Muscle of leg (tissue), 11 donors: ENCODE results near the gene TTN. TPM values are rescaled to one million over a fixed set of nuclear protein-coding genes. Genes with fewer than 3 reads are reported as not detected.
A peak's percentile ranks its signal among the peaks of the same experiment; 100 is the strongest.

Source experiments
- DNase-seq: peaks from one replicate; pipeline ENCODE4 v3.0.0; 2013
- H3K27ac ChIP-seq: one replicate; pipeline ENCODE4 v1.5.1; 2013; ENCODE audit warnings: mild to moderate bottlenecking, low read length, control low read depth
- H3K27me3 ChIP-seq: one replicate; pipeline ENCODE4 v1.6.1; 2013; ENCODE audit warnings: low read length; ENCODE audit not compliant: control insufficient read depth, insufficient read depth
- H3K36me3 ChIP-seq: one replicate; pipeline ENCODE4 v1.6.1; 2013; ENCODE audit warnings: low read length; ENCODE audit not compliant: control insufficient read depth, insufficient read depth
- H3K4me1 ChIP-seq: one replicate; pipeline ENCODE4 v1.6.1; 2013; ENCODE audit warnings: low read length; ENCODE audit not compliant: control insufficient read depth, insufficient read depth
- H3K4me3 ChIP-seq: one replicate; pipeline ENCODE4 v1.5.1; 2013; ENCODE audit warnings: low read length, control low read depth
- H3K9me3 ChIP-seq: replicated peaks from 2 replicates; pipeline ENCODE4 v1.6.1; 2013; ENCODE audit warnings: low read depth, low read length; ENCODE audit not compliant: control insufficient read depth
- WGBS: methylation state at CpG from one replicate; pipeline ENCODE4 v1.1.5; 2013; ENCODE audit warnings: missing lambda C conversion rate; ENCODE audit not compliant: insufficient coverage; 5-methylcytosine and 5-hydroxymethylcytosine counted together
- polyA plus RNA-seq, 8 donors: library from polyadenylated mRNA; unstranded; fragments of 120-200 nt; gene quantifications; one replicate each; pipeline versions ENCODE4 v1.2.1 to v1.2.3, GENCODE V29; 2013; ENCODE audit warnings: inconsistent platforms in 1 of 8, low replicate concordance in 1 of 8; ENCODE audit not compliant: insufficient read length in 8 of 8, insufficient read depth in 1 of 8
- total RNA-seq: library from RNA; stranded (reverse); fragments of 120-200 nt; gene quantifications from one replicate; pipeline ENCODE4 v1.2.4, GENCODE V29; 2013

The TTN gene
- total and polyA plus RNA-seq, 9 donors, result 105 to 1,236 (median 194) TPM

DNA sequence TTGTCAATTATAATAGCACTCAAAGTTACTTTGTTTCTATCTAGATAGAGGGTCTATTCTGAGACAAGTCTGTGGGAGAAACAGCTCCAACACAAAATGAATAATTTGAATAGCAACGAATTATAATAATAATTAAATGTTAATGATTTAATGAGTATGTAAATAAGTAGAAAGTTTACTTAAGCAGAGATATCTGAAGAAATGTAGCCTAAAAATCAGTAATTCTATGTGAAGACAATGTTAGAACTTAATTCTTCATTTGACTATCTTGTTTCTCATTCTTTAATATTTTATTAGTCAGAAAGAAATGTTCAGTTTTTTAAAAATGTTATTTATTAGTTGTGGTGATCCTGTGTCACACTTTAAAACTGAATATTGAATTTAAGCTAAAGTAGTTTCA lies 165.7 kb downstream of the TTN start:
- DNase-seq, result no peak
- H3K27ac ChIP-seq, result no peak overlapping the region
- H3K9me3 ChIP-seq, result no peaks in the 10 kb centered on the region
- H3K27me3 ChIP-seq, result no peaks in the 10 kb centered on the region
- H3K4me3 ChIP-seq, result no peak overlapping the region
- H3K4me1 ChIP-seq, result no peaks in the 10 kb centered on the region
- no CpG with 5 or more reads among the region's 1 CpG for WGBS
- peaks cover 5% of the 10 kb centered on the region for H3K36me3 ChIP-seq

DNA sequence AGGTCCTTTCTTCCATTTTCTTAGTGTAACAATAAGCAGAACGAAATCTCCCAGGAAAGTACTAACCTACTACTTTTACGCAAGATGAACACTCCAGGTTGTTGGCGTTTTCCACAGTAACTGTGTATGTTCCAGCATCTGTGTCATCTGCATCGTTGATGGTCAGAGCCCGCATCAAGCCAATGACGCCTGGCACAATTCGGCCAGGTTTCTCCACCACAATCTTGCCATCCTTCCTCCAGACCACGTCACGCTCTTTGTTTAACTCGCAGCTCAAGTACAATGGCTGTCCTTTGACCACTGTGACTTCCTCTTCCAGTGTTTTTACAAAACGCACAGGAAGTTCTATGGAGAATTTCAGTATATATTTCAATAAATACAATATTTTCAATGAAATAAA lies 171.3 kb downstream of the TTN start:
- no peak overlapping the region for H3K27ac ChIP-seq
- H3K36me3 ChIP-seq, result peaks cover 19% of the 10 kb centered on the region
- H3K4me1 ChIP-seq, result no peaks in the 10 kb centered on the region
- H3K27me3 ChIP-seq, result no peaks in the 10 kb centered on the region
- no peaks in the 10 kb centered on the region for H3K9me3 ChIP-seq
- H3K4me3 ChIP-seq, result no peak overlapping the region
- no peak for DNase-seq
- WGBS, result 92% methylated on average over 9 of the region's 11 CpGs

DNA sequence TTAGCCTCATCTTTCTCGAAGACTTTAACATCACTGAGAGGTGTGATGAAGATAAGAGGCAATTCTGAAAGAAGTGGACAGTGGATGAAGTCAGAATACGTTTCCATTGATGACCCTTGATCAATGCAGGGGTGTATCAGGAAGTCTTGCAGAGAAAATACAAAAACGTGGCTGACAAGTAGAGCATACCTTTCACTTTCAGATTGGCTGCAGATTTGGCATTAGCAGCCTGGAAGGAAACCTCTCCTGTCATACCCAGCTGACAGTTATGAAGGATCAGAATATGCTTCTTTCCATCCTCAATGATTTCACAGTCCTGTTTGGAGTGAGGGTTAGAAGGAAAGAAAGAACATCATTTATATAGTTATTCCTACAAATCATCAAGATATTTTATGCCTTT lies 174.5 kb downstream of the TTN start:
- Histone ChIP-seq H3K4me1 (no peaks in the 10 kb centered on the region), H3K4me3 (no peak overlapping the region), H3K36me3 (peaks cover 26% of the 10 kb centered on the region), H3K9me3 (no peaks in the 10 kb centered on the region), H3K27ac (no peak overlapping the region), H3K27me3 (no peaks in the 10 kb centered on the region)
- 88% methylated on average over 2 of the region's 3 CpGs for WGBS
- no peak for DNase-seq

DNA sequence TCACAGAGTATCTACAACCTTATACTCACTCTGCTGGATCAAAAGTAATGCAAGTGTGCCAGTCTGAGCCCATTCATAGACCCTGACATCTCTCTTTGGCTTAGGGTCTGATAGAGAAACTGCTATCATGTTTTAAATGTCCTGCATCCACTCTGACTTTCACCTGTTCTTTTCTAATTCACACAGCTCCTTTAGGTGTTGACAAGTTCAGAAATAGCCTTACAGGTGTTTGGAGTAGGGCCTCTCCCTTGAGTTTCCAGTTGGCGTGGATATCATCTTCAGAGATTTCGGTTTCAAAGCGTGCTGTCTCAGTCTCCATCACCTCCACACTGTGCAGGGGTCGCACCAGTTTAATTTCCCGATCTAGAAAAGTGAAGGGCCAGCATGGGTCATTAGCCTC lies 176.6 kb downstream of the TTN start:
- 92% methylated on average over 4 of the region's 5 CpGs for WGBS
- H3K36me3 ChIP-seq, result peaks cover 16% of the 10 kb centered on the region
- DNase-seq, result peak; percentile 50

DNA sequence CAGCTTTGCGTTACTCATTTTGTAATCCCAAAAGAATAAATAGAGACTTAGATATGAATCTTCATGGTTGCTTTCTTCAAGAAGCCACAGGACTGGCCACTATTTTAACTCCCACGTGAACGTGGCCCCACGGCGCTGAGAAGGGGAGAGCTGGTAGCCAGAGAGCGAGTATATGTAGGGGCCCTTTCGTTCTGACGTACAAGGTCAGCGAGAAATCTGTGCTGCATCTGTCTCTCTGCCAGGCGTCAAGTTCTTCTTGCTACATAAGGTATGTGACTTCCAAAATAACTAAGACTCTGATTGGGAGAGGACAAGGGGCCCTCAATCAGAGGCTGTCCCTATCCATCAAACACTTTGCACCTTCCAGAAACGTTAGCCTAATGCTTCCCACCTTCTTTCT lies 177.8 kb downstream of the TTN start:
- peak overlapping the region; percentile 71 for H3K27ac ChIP-seq

More for the DNA sequence above, 176.6 kb downstream of the TTN start:
- Histone ChIP-seq H3K4me3 (no peak overlapping the region), H3K4me1 (no peaks in the 10 kb centered on the region), H3K27me3 (no peaks in the 10 kb centered on the region), H3K9me3 (no peaks in the 10 kb centered on the region), H3K27ac (peak overlapping the region; percentile 53)

DNA sequence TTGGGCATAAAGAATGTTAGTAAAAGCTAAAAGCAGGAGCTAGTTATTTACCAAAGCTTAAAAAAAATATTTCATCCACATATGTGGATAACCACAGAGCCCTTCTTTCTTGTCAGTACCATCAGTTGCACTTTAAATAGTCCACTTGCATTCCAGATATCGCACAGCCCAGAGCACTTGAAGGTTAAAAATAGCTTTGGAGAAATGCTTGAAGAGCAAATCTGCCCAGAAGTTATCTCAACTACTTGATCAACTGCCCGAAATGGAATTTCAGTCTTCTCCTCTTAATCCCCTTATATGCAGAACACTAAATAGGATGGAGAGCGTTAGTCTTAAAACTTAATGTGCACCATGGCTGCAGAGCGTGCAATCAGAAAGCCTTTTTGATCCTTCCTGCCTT lies 178.6 kb downstream of the TTN start:
- peak overlapping the region; percentile 71 for H3K27ac ChIP-seq
- H3K9me3 ChIP-seq, result no peaks in the 10 kb centered on the region
- H3K27me3 ChIP-seq, result no peaks in the 10 kb centered on the region
- WGBS, result 87% methylated on average over 3 of the region's 4 CpGs
- H3K4me1 ChIP-seq, result no peaks in the 10 kb centered on the region
- peak overlapping the region; percentile 41 for H3K4me3 ChIP-seq
- H3K36me3 ChIP-seq, result peaks cover 14% of the 10 kb centered on the region
- DNase-seq, result peak; percentile 55

More for the DNA sequence above, 177.8 kb downstream of the TTN start:
- Histone ChIP-seq H3K36me3 (peaks cover 14% of the 10 kb centered on the region), H3K27me3 (no peaks in the 10 kb centered on the region), H3K9me3 (no peaks in the 10 kb centered on the region), H3K4me3 (peak overlapping the region; percentile 41), H3K4me1 (no peaks in the 10 kb centered on the region)
- WGBS, result 100% methylated on average over 1 of the region's 11 CpGs
- peak; percentile 69 for DNase-seq

DNA sequence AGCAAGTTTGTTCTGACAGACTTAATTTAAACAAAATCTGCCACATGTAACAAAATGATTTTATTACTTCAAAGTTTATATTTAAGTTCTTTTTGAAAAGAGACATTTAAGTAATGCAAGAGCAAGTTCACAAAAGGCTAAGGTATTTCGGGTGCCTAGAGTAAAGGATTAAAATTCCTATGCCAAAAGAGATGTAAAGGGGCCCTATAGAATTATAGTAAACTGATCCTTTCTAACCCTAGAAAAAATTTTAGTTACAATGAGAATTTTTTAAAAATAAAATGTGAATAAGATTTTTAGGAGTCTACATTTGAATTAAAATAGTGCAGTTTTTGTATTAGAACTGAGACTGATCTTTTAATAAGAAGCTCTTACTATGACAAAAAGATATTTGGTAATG lies 179.8 kb downstream of the TTN start:
- Histone ChIP-seq H3K36me3 (peaks cover 12% of the 10 kb centered on the region), H3K27me3 (no peaks in the 10 kb centered on the region), H3K4me1 (no peaks in the 10 kb centered on the region), H3K4me3 (peak overlapping the region; percentile 41), H3K27ac (no peak overlapping the region), H3K9me3 (no peaks in the 10 kb centered on the region)
- no peak for DNase-seq
- no CpG with 5 or more reads among the region's 1 CpG for WGBS

DNA sequence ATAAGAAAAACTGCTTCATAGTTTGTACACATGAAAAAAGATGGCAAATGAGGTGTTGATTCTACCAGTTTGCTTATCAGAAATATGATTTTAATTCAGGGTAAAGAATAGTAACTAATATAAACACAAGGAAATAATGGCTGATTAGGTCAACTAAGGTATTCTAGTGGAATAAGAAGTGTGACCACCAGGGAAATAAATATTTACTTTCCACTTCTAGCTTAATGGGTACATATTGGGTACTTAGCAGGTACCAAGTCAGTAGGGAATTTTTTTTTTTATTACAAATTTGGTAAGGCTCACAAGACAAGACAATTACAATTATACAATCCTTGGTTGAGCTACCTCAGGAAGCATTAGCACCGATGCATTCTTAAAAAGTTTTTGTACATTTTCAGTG lies 191.3 kb downstream of the TTN start:
- DNase-seq, result no peak
- H3K4me3 ChIP-seq, result no peak overlapping the region
- no peak overlapping the region for H3K27ac ChIP-seq
- no peaks in the 10 kb centered on the region for H3K9me3 ChIP-seq
- WGBS, result no CpG with 5 or more reads among the region's 1 CpG
- peaks cover 59% of the 10 kb centered on the region for H3K36me3 ChIP-seq
- no peaks in the 10 kb centered on the region for H3K27me3 ChIP-seq
- no peaks in the 10 kb centered on the region for H3K4me1 ChIP-seq

DNA sequence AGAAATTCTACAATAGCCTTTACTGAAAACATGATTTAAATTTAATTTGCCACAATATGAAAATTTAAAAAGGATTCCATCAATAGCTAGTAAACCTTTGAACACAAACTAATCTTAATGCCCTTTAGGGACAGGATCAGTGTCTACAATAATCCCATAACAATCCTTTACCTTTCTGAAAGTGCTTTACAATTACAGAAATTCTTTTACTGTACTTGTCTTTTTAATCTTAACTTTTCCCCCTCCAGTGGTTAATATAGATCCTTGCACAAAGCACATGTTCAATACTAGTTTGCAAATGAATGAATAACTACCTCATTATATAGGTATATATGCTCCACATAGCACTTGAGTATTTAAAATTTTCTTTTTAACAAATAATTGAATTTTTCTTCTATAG lies 204.3 kb downstream of the TTN start:
- H3K9me3 ChIP-seq, result no peaks in the 10 kb centered on the region
- no peak for DNase-seq
- H3K4me3 ChIP-seq, result no peak overlapping the region
- no peaks in the 10 kb centered on the region for H3K4me1 ChIP-seq
- no peak overlapping the region for H3K27ac ChIP-seq
- H3K27me3 ChIP-seq, result no peaks in the 10 kb centered on the region
- peaks cover 59% of the 10 kb centered on the region for H3K36me3 ChIP-seq

DNA sequence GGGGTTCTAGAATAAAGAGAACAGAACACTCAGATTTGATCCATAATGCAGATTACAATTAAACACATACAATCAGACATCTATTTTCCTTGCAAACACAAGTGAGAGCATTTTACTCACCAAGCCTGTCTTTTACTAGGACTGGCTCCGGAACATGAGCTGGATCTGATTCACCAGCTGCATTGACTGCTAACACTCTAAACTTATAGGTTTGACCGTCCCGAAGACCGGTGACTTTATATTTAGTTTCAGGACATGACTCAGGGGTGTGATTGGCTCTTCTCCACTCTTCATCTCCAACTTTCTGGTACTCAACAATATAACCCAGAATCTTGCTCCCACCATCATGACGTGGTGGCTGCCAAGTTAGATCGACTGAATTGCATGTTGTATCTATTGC lies 214.6 kb downstream of the TTN start:
- Histone ChIP-seq H3K4me3 (no peak overlapping the region), H3K9me3 (no peaks in the 10 kb centered on the region), H3K27me3 (no peaks in the 10 kb centered on the region), H3K27ac (no peak overlapping the region), H3K36me3 (peaks cover 76% of the 10 kb centered on the region), H3K4me1 (no peaks in the 10 kb centered on the region)
- DNase-seq, result no peak
- no CpG with 5 or more reads among the region's 6 CpGs for WGBS

DNA sequence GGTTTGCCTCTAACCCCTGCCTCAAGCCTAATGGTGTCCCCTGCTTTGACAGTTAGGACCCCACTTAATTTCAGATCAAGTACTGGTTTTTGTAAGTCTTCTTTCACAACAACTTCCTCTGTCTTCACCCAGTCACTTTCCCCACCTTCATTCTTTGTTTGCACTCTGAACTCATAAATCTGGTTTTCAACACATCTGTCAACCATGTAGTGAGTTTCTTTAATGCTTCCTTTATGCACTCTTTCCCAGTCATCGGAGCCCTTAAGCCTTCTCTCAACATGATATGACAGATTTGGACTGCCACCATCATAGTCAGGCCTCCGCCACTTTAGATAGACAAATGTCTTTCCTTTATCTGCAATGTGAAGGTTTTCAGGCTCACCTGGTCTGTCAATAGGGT lies 217.9 kb downstream of the TTN start:
- DNase-seq, result no peak
- peaks cover 81% of the 10 kb centered on the region for H3K36me3 ChIP-seq
- H3K27me3 ChIP-seq, result no peaks in the 10 kb centered on the region
- H3K4me1 ChIP-seq, result no peaks in the 10 kb centered on the region
- no peak overlapping the region for H3K27ac ChIP-seq
- no peak overlapping the region for H3K4me3 ChIP-seq
- WGBS, result no CpG with 5 or more reads among the region's 2 CpGs
- H3K9me3 ChIP-seq, result no peaks in the 10 kb centered on the region
